ENCODE data around the gene IQCN.

The IQCN gene

GRCh38 chr19:18231775-18232174 is 42.5 kb downstream of the IQCN start:
- no peak for DNase-seq (ENCODE audit: low spot score)

GRCh38 chr19:18230941-18231734 is 43.1 kb downstream of the IQCN start:
- DNase-seq (ENCODE audit: low spot score): no peak

GRCh38 chr19:18229915-18230314 is 44.3 kb downstream of the IQCN start:
- no peak for DNase-seq (ENCODE audit: low spot score)

- DNase-seq (ENCODE audit: low spot score): peak; percentile 13
Observed at GRCh38 chr19:18229474-18229873, 44.8 kb downstream of the IQCN start.

- no peak for DNase-seq (ENCODE audit: low spot score)
Observed at GRCh38 chr19:18227781-18228271, 46.4 kb downstream of the IQCN start.

- DNase-seq (ENCODE audit: low spot score): no peak
Observed at GRCh38 chr19:18226956-18227780, 47.1 kb downstream of the IQCN start.

- DNase-seq (ENCODE audit: low spot score): no peak
Observed at GRCh38 chr19:18225702-18226468, 48.4 kb downstream of the IQCN start, which contains the start of gene PDE4C. Gene PDE4C, minus strand, starts transcription at chr19:18226438. Its CDS starts 23 bp downstream, at chr19:18226415.

GRCh38 chr19:18225355-18225701 is 48.9 kb downstream of the IQCN start:
- DNase-seq (ENCODE audit: low spot score): no peak

- DNase-seq (ENCODE audit: low spot score): peak; percentile 89
Observed at GRCh38 chr19:18224525-18225354, 49.5 kb downstream of the IQCN start.

GRCh38 chr19:18223860-18224524 is 50.3 kb downstream of the IQCN start:
- no peak for DNase-seq (ENCODE audit: low spot score)

- DNase-seq (ENCODE audit: low spot score): no peak
Observed at GRCh38 chr19:18221815-18222725, 52.2 kb downstream of the IQCN start.

GRCh38 chr19:18220632-18221275 is 53.5 kb downstream of the IQCN start:
- DNase-seq (ENCODE audit: low spot score): no peak

GRCh38 chr19:18219911-18220631 is 54.2 kb downstream of the IQCN start:
- no peak for DNase-seq (ENCODE audit: low spot score)

GRCh38 chr19:18218600-18218999 is 55.7 kb downstream of the IQCN start:
- no peak for DNase-seq (ENCODE audit: low spot score)

- no peak for DNase-seq (ENCODE audit: low spot score)
Observed at GRCh38 chr19:18218159-18218558, 56.1 kb downstream of the IQCN start.

- DNase-seq (ENCODE audit: low spot score): no peak
Observed at GRCh38 chr19:18216789-18217188, 57.5 kb downstream of the IQCN start.

- DNase-seq (ENCODE audit: low spot score): no peak
Observed at GRCh38 chr19:18214779-18215433, 59.3 kb downstream of the IQCN start.

- DNase-seq (ENCODE audit: low spot score): no peak
Observed at GRCh38 chr19:18211683-18212082, 62.6 kb downstream of the IQCN start.

All from CD4-positive, alpha-beta T cell treated with Interleukin-2 at 100 ng/mL for 4 hours (primary cell).